IPS-15b (cell line): ENCODE measurements around the gene KCNK5.

Source experiments
- H3K27me3 ChIP-seq: one replicate; pipeline ENCODE4 v1.6.1; 2013; ENCODE audit warnings: low read length; ENCODE audit not compliant: control insufficient read depth, insufficient read depth
- H3K36me3 ChIP-seq: one replicate; pipeline ENCODE4 v1.6.1; 2013; ENCODE audit warnings: low read length; ENCODE audit not compliant: control insufficient read depth, insufficient read depth
- H3K4me1 ChIP-seq: one replicate; pipeline ENCODE4 v1.6.1; 2013; ENCODE audit warnings: mild to moderate bottlenecking, low read length; ENCODE audit not compliant: control insufficient read depth, insufficient read depth
- H3K4me3 ChIP-seq: one replicate; pipeline ENCODE4 v1.5.1; 2013; ENCODE audit warnings: low read depth, low read length
- H3K9ac ChIP-seq: one replicate; pipeline ENCODE4 v1.6.1; 2013; ENCODE audit warnings: low read depth, mild to moderate bottlenecking, low read length
- H3K9me3 ChIP-seq: one replicate; pipeline ENCODE4 v1.6.1; 2013; ENCODE audit warnings: mild to moderate bottlenecking, low read length; ENCODE audit not compliant: control insufficient read depth, insufficient read depth

Gene KCNK5

GRCh38 chr6:39211183-39211582 lies 18.1 kb downstream of the KCNK5 start:
- Histone ChIP-seq H3K4me1 (peaks cover 5% of the 10 kb centered on the region), H3K36me3 (peaks cover 4% of the 10 kb centered on the region), H3K9ac (no peak overlapping the region), H3K4me3 (no peak overlapping the region), H3K27me3 (no peaks in the 10 kb centered on the region), H3K9me3 (no peaks in the 10 kb centered on the region)

DNA sequence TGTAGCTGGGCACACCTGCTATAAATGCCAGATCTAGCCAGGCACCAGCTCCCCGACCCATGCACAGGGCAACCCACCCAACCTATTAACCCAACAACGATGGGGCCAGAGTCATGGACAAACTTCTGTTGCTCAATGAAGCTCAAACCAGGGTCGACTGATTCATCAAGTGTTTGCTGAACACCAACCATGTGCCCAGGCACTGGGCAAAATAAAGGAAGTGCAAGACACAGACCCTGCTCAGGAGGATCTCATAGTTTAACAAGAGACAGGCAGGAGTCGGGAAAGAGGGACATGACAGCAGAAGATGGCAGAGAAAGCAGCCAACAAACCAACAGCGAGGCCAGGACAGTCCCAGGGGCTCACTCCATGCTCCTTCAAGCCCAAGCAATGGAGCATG lies 18.8 kb downstream of the KCNK5 start:
- Histone ChIP-seq H3K9ac (no peak overlapping the region), H3K9me3 (no peaks in the 10 kb centered on the region), H3K4me3 (no peak overlapping the region), H3K36me3 (peaks cover 4% of the 10 kb centered on the region), H3K4me1 (peaks cover 5% of the 10 kb centered on the region), H3K27me3 (no peaks in the 10 kb centered on the region)

GRCh38 chr6:39209911-39210310 lies 19.4 kb downstream of the KCNK5 start:
- Histone ChIP-seq H3K9me3 (no peaks in the 10 kb centered on the region), H3K4me3 (no peak overlapping the region), H3K4me1 (peaks cover 9% of the 10 kb centered on the region), H3K36me3 (peaks cover 4% of the 10 kb centered on the region), H3K27me3 (no peaks in the 10 kb centered on the region), H3K9ac (no peak overlapping the region)

DNA sequence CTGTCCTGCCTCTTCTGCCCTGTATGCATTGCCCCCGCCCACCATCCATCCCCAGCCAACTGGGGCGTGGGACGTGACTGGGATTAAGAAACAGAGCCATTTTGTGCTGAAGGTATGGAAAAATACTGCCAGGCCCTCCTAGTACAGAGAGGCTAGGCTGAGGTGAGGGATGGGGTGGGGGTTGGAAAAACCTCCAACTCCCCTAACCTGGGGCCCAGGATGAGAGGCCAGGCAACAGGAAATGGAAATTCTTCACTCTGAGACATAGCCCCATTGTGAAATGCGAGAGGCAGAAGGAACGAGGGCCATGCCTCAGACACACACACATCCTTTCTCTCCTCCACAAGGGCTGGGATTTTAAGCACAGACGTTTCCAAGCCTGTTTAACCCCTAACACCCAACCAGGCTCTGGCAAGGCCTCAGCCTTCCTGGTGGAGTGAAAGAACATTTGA lies 19.9 kb downstream of the KCNK5 start:
- no peaks in the 10 kb centered on the region for H3K27me3 ChIP-seq
- H3K9ac ChIP-seq: peak overlapping the region; percentile 26
- peaks cover 4% of the 10 kb centered on the region for H3K36me3 ChIP-seq
- no peaks in the 10 kb centered on the region for H3K9me3 ChIP-seq
- H3K4me3 ChIP-seq: no peak overlapping the region
- peaks cover 13% of the 10 kb centered on the region for H3K4me1 ChIP-seq

DNA sequence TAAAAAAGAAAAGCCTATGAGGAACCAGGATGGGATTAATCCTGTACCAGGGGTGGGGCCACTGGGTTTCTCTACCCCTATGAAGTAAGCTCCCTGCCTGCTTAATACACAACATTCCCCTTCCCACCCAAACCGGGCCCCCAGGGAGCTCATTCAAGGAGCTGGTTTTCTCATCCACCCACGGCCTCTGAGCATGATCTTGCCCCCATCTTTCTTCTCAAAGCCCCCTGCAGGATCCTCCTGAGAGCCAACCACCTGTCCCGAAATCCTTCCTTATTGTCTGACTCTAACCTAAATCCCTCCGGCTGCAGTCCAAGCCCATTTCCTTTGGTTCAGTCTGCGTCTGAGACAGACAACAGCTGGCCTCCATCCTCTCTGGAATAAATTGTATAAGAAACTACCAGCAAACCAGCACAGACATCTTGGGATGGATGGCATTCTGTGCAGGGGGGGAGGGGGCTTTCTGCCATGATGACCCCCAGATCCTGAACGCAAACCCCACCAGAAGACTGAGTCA lies 21.0 kb downstream of the KCNK5 start:
- no peaks in the 10 kb centered on the region for H3K27me3 ChIP-seq
- no peak overlapping the region for H3K4me3 ChIP-seq
- H3K9me3 ChIP-seq: no peaks in the 10 kb centered on the region
- H3K9ac ChIP-seq: no peak overlapping the region
- H3K36me3 ChIP-seq: peaks cover under 1% of the 10 kb centered on the region
- H3K4me1 ChIP-seq: peaks cover 22% of the 10 kb centered on the region

DNA sequence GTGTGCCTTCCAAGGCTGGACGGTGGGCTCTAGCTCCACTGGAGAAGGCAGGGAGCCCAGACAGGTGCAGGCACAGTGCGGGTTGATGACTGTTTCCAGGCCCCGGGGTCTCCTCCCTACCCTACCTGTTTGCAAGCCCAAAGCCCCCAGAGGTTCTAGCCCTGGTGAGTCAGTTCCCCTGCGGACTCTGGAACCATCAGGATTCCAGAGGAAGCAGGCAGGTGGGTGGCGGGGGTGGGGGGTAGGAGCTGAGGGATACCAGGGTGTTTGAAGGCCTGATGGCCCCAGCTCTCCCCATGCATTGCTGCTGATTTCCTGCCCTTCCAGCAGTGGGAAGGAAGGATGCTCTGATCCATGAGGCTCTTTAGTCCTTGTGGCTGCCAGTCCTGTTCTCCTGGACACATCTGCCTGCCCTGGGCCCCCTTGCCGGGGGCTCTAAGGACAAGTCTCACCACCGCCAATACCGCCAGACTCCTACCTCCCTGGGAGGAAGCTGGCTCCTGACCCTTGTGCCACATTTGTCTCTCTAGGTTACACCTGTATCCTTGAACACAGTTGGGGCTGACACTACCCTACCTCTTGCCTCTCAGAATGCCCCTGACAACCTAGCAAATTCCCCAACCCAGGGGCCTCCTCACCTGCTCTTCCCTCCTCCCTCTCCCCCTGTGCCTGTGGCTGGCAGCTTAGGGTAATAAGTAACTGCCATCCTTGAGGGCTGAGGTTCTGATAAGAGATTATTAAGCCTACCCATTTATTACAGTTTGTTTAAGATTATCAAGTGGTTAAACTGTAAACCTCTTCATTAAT lies 21.7 kb downstream of the KCNK5 start:
- no peaks in the 10 kb centered on the region for H3K36me3 ChIP-seq
- no peaks in the 10 kb centered on the region for H3K9me3 ChIP-seq
- peaks cover 22% of the 10 kb centered on the region for H3K4me1 ChIP-seq
- no peaks in the 10 kb centered on the region for H3K27me3 ChIP-seq
- H3K9ac ChIP-seq: no peak overlapping the region
- no peak overlapping the region for H3K4me3 ChIP-seq

DNA sequence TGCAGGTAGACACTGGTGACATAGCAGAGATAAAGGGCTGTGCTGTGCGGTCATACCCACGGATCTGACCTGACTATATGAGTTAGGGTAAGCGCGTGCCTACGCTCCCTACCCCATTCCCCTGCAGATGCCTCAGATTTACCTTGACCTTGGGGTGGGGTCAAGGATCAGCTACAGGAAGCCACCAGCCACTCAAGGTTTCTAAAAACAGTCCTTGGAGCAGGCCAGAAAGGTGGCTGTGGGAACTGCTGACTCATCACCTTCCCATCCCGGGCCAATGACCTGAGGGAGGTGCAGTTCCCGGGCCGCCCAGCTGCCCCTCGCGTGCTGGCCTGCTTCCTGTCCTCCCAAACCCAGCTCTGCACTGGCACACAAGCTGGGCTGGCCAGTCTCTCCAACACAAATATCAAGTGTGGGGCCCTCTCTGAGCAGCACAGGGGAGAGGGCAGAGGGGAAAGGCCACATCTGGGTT lies 23.0 kb downstream of the KCNK5 start:
- no peak overlapping the region for H3K4me3 ChIP-seq
- H3K4me1 ChIP-seq: peaks cover 22% of the 10 kb centered on the region
- no peak overlapping the region for H3K9ac ChIP-seq
- no peaks in the 10 kb centered on the region for H3K27me3 ChIP-seq
- H3K36me3 ChIP-seq: no peaks in the 10 kb centered on the region
- H3K9me3 ChIP-seq: no peaks in the 10 kb centered on the region

- peaks cover 21% of the 10 kb centered on the region for H3K4me1 ChIP-seq
- H3K27me3 ChIP-seq: no peaks in the 10 kb centered on the region
- no peaks in the 10 kb centered on the region for H3K36me3 ChIP-seq
- H3K9ac ChIP-seq: no peak overlapping the region
- H3K9me3 ChIP-seq: no peaks in the 10 kb centered on the region
- H3K4me3 ChIP-seq: no peak overlapping the region
Observed at GRCh38 chr6:39204646-39205244, 24.5 kb downstream of the KCNK5 start.

- no peak overlapping the region for H3K4me3 ChIP-seq
- no peak overlapping the region for H3K9ac ChIP-seq
Observed at GRCh38 chr6:39204160-39204495, 25.1 kb downstream of the KCNK5 start.

DNA sequence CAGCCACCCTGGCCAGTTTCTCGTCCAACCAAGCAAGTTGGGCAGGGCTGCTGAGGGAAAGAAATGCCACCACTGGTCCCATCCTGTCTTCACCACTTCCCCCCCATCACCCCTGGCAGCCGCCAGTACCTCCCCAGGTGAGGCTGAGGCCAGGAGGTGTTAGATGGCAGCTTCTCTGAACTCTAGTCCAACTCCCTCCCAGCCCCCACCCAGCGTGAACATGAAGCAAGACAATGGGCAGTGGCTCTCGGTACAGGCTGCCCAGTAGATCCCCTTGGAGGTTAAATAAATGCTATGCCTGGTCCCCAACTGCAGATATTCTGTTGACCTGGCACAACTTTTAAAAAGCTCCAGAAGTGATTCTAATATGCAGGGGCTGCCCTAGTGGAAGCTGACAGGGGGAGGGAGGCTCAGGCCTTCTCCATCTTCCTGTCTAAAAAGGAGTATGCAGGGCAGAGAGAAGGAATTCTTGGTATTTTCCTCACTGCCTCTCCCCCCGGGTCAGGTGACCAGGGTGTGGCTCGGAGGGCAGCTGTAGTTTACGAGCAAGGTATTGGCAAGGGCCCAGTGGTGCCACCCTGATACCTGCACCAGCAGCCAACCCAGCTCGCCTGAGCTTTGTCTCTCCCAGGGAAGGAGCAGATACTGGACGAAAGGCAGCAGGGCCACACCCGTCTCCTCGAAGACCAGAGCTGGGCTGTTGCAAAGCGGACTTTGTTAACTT lies 25.7 kb downstream of the KCNK5 start:
- Histone ChIP-seq H3K4me3 (no peak overlapping the region), H3K36me3 (no peaks in the 10 kb centered on the region), H3K4me1 (peaks cover 17% of the 10 kb centered on the region), H3K9me3 (no peaks in the 10 kb centered on the region), H3K27me3 (no peaks in the 10 kb centered on the region), H3K9ac (no peak overlapping the region)

More at GRCh38 chr6:39204160-39204495, 25.1 kb downstream of the KCNK5 start:
- H3K9me3 ChIP-seq: no peaks in the 10 kb centered on the region
- H3K4me1 ChIP-seq: peaks cover 17% of the 10 kb centered on the region
- no peaks in the 10 kb centered on the region for H3K36me3 ChIP-seq
- H3K27me3 ChIP-seq: no peaks in the 10 kb centered on the region

DNA sequence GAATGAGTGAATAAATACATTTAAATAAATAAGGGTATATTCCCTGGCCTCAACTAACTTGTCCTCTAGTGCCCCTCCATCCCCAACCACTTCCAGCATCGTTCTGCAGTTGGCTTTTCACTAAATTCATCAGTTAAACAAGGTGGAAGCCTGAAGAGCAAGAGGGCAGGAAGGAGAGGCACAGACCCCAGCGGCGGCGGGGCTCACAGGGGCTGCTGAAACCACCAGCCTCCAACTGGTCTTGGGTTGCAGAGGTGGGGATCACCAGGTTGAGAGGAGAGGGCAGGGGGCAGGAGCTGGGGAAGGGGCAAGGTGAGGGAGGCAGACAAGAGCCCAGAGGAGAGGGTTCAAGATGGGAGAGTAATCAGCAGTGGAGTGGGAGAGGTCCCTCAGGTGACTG lies 27.1 kb downstream of the KCNK5 start:
- Histone ChIP-seq H3K4me1 (peaks cover 17% of the 10 kb centered on the region), H3K9ac (no peak overlapping the region), H3K4me3 (no peak overlapping the region), H3K27me3 (no peaks in the 10 kb centered on the region), H3K9me3 (no peaks in the 10 kb centered on the region), H3K36me3 (no peaks in the 10 kb centered on the region)
